Body of pancreas (tissue), 4 donors: ENCODE results near the gene DGKG. TPM values are rescaled to one million over a fixed set of nuclear protein-coding genes. Genes with fewer than 3 reads are reported as not detected.
A peak's percentile ranks its signal among the peaks of the same experiment; 100 is the strongest.

ENCODE experiments used
- ATAC-seq: fragments of 150-250 bp; one replicate; pipeline ENCODE4 v1.9.1; 2016
- DNase-seq, 4 donors: peaks; one replicate each; pipeline ENCODE4 v3.0.0-alpha.2; 2019
- H3K27ac ChIP-seq, 4 donors: fragments of 200-600 bp; sonication (generic); 1 replicate in 3 of 4; 2 replicates in 1 of 4; pipeline versions ENCODE4 v1.5.1 to v1.6.1; 2016 to 2019; ENCODE audit warnings: mild to moderate bottlenecking in 1 of 4, mixed read lengths in 1 of 4, moderate library complexity in 1 of 4
- H3K27me3 ChIP-seq, 2 donors: fragments of 200-600 bp; sonication (generic); one replicate each; pipeline ENCODE4 v1.6.0; 2016; ENCODE audit warnings: mild to moderate bottlenecking in 1 of 2
- H3K36me3 ChIP-seq, 2 donors: fragments of 200-600 bp; sonication (generic); replicated peaks in 1 of 2; 2 replicates each; pipeline ENCODE4 v1.5.1; 2016; ENCODE audit warnings: low read depth in 2 of 2; ENCODE audit not compliant: insufficient read depth in 1 of 2
- H3K4me1 ChIP-seq: fragments of 200-600 bp; sonication (generic); one replicate; pipeline ENCODE4 v1.6.0; 2016
- H3K4me3 ChIP-seq, 2 donors: fragments of 200-600 bp; sonication (generic); 1 replicate in 1 of 2; 2 replicates in 1 of 2; pipeline ENCODE4 v1.5.1; 2016 to 2019
- H3K9me3 ChIP-seq, 3 donors: fragments of 200-600 bp; sonication (generic); 1 replicate in 2 of 3; 2 replicates in 1 of 3; pipeline ENCODE4 v1.5.1; 2016
- CTCF ChIP-seq, 7 experiments: fragments of 450-650 bp in 4 of 7; fragments of 200-600 bp in 3 of 7; sonication (generic) in 3 of 7; IDR thresholded peaks; one replicate each; pipeline ENCODE4 v1.5.1; 2016 to 2019; ENCODE audit warnings: antibody characterized with exemption in 7 of 7
- POLR2A ChIP-seq, 3 donors: fragments of 450-650 bp; IDR thresholded peaks; one replicate each; pipeline ENCODE4 v1.6.1; 2016; ENCODE audit warnings: antibody characterized with exemption in 3 of 3, mild to moderate bottlenecking in 2 of 3
- WGBS, 2 donors: methylation state at CpG; one replicate each; pipeline ENCODE4 v1.1.5; 2017; 5-methylcytosine and 5-hydroxymethylcytosine counted together
- intact Hi-C: fragments of 100-400 bp; cut with DNase I; formaldehyde crosslinking; loops from one replicate; pipeline ENCODE4 v1.15.1; 2023
- total RNA-seq, 2 donors: library from RNA; depleted of rRNA; stranded (reverse); fragments of >200 nt; gene quantifications; one replicate each; pipeline ENCODE4 v1.1.0, GENCODE V29; 2016

The DGKG gene
- total RNA-seq, 2 donors from 2014 or later, result 0.78 to 16.2 TPM

DNA sequence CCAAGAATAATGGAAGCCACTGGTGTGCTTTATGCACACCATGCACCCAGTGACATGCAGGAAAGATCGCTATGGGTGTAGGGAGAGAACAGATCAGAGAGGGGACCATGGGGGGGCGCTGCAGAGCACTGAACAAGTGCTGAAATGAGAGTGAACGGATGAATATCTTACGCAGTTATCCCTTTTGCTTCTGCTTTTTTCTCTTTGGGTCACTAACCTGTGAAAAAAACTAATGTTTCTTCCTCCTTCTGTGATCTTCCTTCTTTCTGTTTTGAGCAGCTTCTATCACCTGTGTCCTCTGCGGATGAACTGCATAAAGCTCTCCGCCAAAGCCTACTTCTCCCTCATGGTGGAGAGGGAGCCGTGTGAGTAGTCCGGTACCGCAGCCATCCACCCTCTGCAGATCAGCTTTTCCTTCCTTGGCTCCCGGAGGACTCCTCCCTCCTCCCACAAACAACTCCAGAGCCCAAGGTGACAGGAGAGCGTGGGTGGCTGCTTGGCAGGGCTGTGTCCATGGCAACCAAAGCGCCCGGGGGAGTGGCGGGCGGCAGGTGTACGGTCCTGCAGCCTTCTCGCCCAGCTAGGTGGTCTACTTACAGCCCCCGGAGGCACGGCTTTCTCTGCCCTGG, 106.2 kb downstream of the DGKG start:
- Histone ChIP-seq H3K27me3 (no peaks in the 10 kb centered on the region), H3K36me3 (no peaks in the 10 kb centered on the region), H3K4me3 (no peak overlapping the region), H3K9me3 (no peaks in the 10 kb centered on the region), H3K4me1 (peaks cover 7% of the 10 kb centered on the region), H3K27ac (no peak overlapping the region)
- TF ChIP-seq POLR2A (IDR thresholded peaks at IDR 0.05) (no peak), CTCF (IDR thresholded peaks at IDR 0.05) (peak in 2 of 7 experiments; percentile 19 to 21)
- DNase-seq (peak; percentile 44 to 67 (median 59)), ATAC-seq (peak; percentile 38)
- intact Hi-C loops, result no loop called here
- WGBS, 2 donors, result 25 to 37% methylated on average over 19 of the region's 19 CpGs

DNA sequence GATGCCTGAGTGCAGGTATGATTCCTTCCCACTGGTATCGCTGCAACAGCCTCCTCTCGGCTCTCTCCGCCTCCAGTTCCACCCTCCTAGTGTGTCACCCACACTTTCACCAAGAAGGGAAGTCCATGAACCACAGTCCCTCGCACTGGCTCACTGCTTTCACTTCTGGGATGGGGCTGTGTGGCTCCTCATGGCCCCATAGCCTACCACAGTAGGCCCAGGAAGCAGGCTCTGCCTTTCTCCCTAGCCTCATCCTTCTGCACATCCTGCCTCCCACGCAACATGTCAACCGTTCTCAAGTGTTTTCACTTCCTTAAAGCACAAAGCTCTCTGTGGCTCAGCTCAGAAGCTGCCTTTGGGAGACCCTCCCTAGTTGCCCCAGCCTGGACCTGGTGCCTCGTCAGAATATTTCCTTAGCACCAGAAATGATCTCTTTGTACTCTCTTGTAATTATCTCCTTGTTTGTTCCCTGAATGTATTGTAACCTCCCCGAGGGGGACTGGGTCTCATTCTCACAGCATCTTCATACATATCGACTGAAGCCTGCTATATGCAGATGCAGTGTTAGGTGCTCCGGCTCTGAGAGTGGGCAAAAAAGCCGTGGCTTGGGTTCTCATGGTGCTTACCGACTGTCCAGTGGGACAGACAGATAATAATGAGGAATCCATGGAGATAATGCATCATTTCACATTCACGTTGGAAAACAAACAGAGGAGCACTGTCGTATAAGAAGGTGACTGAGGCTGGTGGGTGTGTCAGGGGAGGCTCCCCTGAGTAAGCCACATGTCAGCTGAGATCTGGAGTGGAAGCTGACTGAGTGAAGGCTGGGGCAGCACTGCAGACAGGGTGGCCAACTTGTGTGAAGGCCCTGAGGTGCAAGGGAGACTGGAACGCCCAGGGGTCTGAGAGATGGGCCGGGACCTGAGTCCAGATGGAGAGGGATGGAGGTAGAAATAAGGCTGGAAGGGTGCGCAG, 107.1 kb downstream of the DGKG start:
- ATAC-seq (no peak), DNase-seq (peak in 1 of 4 donors; percentile 44)
- TF ChIP-seq POLR2A (IDR thresholded peaks at IDR 0.05) (no peak), CTCF (IDR thresholded peaks at IDR 0.05) (no peak)
- Histone ChIP-seq H3K4me1 (peaks cover 7% of the 10 kb centered on the region), H3K9me3 (no peaks in the 10 kb centered on the region), H3K27me3 (no peaks in the 10 kb centered on the region), H3K27ac (no peak overlapping the region), H3K4me3 (no peak overlapping the region), H3K36me3 (no peaks in the 10 kb centered on the region)
- 71 to 77% methylated on average over 16 to 17 of the region's 17 CpGs for WGBS, 2 donors
- intact Hi-C loops, result no loop called here

DNA sequence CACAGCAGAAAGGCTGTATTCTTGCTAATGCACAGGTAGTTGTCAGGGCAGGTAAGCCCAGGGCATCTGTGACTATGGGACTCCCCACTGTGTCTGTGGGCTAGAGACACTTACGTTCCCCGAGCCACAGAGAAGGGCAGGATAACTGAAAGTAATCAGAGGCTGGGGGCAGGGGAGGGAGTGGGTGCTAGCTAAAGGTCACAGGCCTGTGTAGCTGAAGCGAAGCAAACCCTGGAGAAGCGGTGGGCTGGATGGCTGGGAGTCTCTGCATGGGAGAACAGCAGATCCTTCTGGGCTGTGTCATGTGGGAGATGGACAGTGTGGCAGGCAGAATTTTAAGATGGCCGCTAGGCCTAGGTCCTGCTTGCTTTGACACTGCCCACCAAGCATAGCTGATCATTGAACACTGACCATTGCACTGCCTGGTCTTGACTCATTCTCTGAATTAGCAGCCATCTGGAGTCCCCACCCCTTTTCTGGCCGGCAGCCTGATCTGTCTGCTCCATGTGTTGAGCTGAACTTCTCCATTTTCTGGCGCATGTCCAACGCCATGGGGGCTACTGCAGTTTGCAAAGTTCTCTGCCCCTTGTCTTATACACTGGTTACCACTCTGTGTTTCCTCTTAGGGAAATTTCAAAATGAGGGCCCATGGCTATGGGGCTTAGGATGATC, 110.0 kb downstream of the DGKG start:
- no peak for ATAC-seq
- H3K4me3 ChIP-seq, result no peak overlapping the region
- intact Hi-C loops, result no loop called here
- 68 to 70% methylated on average over 8 of the region's 8 CpGs for WGBS, 2 donors
- H3K27me3 ChIP-seq, result no peaks in the 10 kb centered on the region
- no peaks in the 10 kb centered on the region for H3K36me3 ChIP-seq
- peaks cover 7% of the 10 kb centered on the region for H3K4me1 ChIP-seq
- H3K9me3 ChIP-seq, result no peaks in the 10 kb centered on the region
- TF ChIP-seq CTCF (IDR thresholded peaks at IDR 0.05) (no peak), POLR2A (IDR thresholded peaks at IDR 0.05) (no peak)
- no peak overlapping the region for H3K27ac ChIP-seq
- DNase-seq, result peak in 2 of 4 donors; percentile 15 to 22

DNA sequence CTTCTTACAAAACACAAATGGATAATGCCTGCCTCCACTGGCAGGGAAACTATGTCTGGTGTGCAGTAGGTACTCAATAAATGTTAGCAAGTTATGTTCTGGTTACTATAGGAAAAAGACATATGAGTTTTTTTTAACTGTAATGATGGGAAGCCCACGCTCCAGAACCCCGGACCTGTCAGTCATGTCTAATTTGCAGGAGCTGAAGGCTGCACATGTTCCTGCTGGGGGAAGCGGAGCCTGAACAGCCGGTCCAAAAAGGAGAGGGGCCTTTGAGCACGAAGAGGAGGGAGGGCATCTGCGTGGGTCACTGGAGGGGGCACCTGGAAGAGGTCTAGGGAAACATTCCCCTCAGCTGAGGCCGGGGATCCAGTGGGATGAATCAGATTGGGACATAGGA, 113.2 kb downstream of the DGKG start:
- Histone ChIP-seq H3K4me3 (no peak overlapping the region), H3K27ac (no peak overlapping the region), H3K4me1 (no peaks in the 10 kb centered on the region), H3K36me3 (no peaks in the 10 kb centered on the region), H3K27me3 (no peaks in the 10 kb centered on the region), H3K9me3 (no peaks in the 10 kb centered on the region)
- intact Hi-C loops, result no loop called here
- WGBS, 2 donors, result 74 to 76% methylated on average over 7 of the region's 7 CpGs
- no peak for ATAC-seq
- no peak for TF ChIP-seq CTCF (IDR thresholded peaks at IDR 0.05)
- TF ChIP-seq POLR2A (IDR thresholded peaks at IDR 0.05), result no peak
- no peak for DNase-seq
